ENCODE measurements around the gene CDKAL1. TPM values are rescaled to one million over a fixed set of nuclear protein-coding genes. Genes with fewer than 3 reads are reported as not detected.
A peak's percentile ranks its signal among the peaks of the same experiment; 100 is the strongest.

The CDKAL1 gene
- total and polyA plus RNA-seq, 2 donors from 2014 or later, result 4.6 to 20.2 TPM

DNA sequence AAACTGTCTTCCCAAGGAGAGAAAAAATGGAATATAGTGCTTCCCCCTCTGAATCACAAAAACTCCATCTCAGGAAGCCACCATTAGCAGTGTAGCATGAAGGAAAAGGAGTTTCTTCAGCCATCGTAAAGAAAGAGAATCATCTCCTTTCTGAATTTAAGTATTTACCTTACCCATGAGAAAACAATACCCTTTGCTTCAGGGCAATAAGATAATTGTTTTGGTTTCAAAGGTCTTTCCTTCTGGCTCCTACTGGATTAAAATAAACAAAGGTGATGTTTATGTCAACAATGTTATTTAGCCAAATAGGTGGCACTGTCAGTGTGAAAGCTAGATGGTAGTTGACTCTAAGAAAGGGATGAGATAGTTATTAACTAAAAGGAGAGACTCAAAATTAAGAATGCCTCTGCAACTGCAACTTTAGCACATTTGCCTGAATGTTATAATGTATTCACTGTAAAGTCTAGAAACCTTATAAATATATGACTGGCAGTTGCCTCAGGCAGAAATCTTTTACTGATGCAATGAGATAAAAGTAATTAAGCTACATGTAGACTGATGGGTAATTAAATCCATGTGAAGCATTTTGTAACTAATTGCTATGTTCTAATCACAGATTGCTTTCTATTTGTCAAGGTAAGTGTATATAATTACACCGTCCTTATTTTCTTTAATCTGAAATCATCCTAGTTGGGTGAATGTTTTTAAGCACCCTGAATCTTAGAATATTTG lies 399.0 kb downstream of the CDKAL1 start:
- no peak overlapping the region for H3K4me3 ChIP-seq (ENCODE audit: low read length in 3 of 3)
- TF ChIP-seq, protein P1, sequence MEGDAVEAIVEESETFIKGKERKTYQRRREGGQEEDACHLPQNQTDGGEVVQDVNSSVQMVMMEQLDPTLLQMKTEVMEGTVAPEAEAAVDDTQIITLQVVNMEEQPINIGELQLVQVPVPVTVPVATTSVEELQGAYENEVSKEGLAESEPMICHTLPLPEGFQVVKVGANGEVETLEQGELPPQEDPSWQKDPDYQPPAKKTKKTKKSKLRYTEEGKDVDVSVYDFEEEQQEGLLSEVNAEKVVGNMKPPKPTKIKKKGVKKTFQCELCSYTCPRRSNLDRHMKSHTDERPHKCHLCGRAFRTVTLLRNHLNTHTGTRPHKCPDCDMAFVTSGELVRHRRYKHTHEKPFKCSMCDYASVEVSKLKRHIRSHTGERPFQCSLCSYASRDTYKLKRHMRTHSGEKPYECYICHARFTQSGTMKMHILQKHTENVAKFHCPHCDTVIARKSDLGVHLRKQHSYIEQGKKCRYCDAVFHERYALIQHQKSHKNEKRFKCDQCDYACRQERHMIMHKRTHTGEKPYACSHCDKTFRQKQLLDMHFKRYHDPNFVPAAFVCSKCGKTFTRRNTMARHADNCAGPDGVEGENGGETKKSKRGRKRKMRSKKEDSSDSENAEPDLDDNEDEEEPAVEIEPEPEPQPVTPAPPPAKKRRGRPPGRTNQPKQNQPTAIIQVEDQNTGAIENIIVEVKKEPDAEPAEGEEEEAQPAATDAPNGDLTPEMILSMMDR (IDR thresholded peaks at IDR 0.05; ENCODE audit: borderline replicate concordance, extremely low read depth, insufficient read depth), result no peak
- no peaks in the 10 kb centered on the region for H3K9me3 ChIP-seq (ENCODE audit: control insufficient read depth in 2 of 3, insufficient read depth in 1 of 3, low read length in 3 of 3)
- no peak for DNase-seq
- no peak overlapping the region for H3K27ac ChIP-seq (ENCODE audit: low read depth in 2 of 2, low read length in 2 of 2)
- intact Hi-C loops (cut with DNase I), result no loop called here
- no peaks in the 10 kb centered on the region for H3K36me3 ChIP-seq (ENCODE audit: control insufficient read depth in 2 of 3, insufficient read depth in 3 of 3, low read length in 3 of 3)
- H3K4me1 ChIP-seq (ENCODE audit: control insufficient read depth in 2 of 3, insufficient read depth in 2 of 3, low read depth in 1 of 3, low read length in 3 of 3), result no peaks in the 10 kb centered on the region
- no peak for FAIRE-seq
- no peak overlapping the region for H3K9ac ChIP-seq (ENCODE audit: low read length in 3 of 3)
- no peaks in the 10 kb centered on the region for H3K27me3 ChIP-seq (ENCODE audit: control insufficient read depth, insufficient read depth, low read length)

DNA sequence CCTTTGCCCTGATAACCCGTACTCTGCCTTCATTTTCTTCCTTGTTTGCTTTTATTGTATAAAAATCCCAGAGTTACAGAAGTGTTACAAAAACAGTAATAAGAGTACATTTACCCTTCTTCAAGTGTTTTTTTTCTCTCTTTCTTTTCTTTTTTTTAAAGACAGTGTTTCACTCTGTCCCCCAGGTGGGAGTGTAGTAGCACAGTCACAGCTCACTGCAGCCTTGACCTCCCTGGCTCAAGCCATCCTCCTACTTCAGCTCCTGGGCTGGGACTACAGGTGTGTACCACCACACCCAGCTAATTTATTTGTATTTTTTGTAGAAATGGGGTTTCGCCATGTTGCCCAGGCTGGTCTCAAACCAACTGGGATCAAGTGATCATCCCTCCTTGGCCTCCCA lies 402.7 kb downstream of the CDKAL1 start:
- Histone ChIP-seq H3K27me3 (ENCODE audit: control insufficient read depth, insufficient read depth, low read length) (no peaks in the 10 kb centered on the region), H3K27ac (ENCODE audit: low read depth in 2 of 2, low read length in 2 of 2) (no peak overlapping the region), H3K4me1 (ENCODE audit: control insufficient read depth in 2 of 3, insufficient read depth in 2 of 3, low read depth in 1 of 3, low read length in 3 of 3) (peaks cover 0 to 3% (median 0%) of the 10 kb centered on the region in 3 donors), H3K9me3 (ENCODE audit: control insufficient read depth in 2 of 3, insufficient read depth in 1 of 3, low read length in 3 of 3) (no peaks in the 10 kb centered on the region), H3K4me3 (ENCODE audit: low read length in 3 of 3) (no peak overlapping the region), H3K9ac (ENCODE audit: low read length in 3 of 3) (no peak overlapping the region), H3K36me3 (ENCODE audit: control insufficient read depth in 2 of 3, insufficient read depth in 3 of 3, low read length in 3 of 3) (no peaks in the 10 kb centered on the region)
- TF ChIP-seq, protein P1 (IDR thresholded peaks at IDR 0.05; ENCODE audit: borderline replicate concordance, extremely low read depth, insufficient read depth), result no peak
- intact Hi-C loops (cut with DNase I), result no loop called here
- no peak for DNase-seq
- no peak for FAIRE-seq

DNA sequence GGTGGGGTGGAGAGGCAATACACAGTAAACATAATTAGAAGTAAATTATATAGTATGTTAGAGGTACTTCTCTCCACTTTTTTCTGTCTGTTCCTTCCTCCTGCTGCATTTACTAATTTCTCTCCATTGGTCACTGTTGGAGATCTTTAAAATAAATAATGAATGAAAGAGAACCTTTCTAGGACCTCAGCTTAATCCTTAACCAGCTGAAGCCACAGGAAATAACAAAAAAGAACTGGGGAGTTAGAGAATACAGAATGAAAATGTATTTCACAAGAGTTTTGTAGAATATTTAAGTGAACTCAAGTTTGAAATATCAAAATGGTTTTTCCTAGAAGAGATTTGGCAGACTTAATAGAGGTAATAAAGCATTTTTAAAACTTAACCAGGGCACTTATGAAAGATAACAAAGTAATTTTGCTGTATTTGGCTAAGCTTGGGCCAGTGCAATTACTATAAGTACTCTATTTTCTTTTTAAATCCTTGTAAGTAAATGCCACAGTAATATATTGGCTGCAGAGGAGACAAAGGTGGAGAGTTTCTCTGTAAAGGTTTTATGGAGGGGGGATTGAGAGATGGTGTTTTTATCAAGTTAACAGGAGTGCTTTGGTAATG lies 405.0 kb downstream of the CDKAL1 start:
- Histone ChIP-seq H3K36me3 (ENCODE audit: control insufficient read depth in 2 of 3, insufficient read depth in 3 of 3, low read length in 3 of 3) (no peaks in the 10 kb centered on the region), H3K9me3 (ENCODE audit: control insufficient read depth in 2 of 3, insufficient read depth in 1 of 3, low read length in 3 of 3) (no peaks in the 10 kb centered on the region), H3K9ac (ENCODE audit: low read length in 3 of 3) (no peak overlapping the region), H3K4me3 (ENCODE audit: low read length in 3 of 3) (no peak overlapping the region), H3K4me1 (ENCODE audit: control insufficient read depth in 2 of 3, insufficient read depth in 2 of 3, low read depth in 1 of 3, low read length in 3 of 3) (peaks cover 0 to 3% (median 0%) of the 10 kb centered on the region in 3 donors), H3K27me3 (ENCODE audit: control insufficient read depth, insufficient read depth, low read length) (no peaks in the 10 kb centered on the region), H3K27ac (ENCODE audit: low read depth in 2 of 2, low read length in 2 of 2) (no peak overlapping the region)
- intact Hi-C loops (cut with DNase I), result no loop called here
- TF ChIP-seq, protein P1 (IDR thresholded peaks at IDR 0.05; ENCODE audit: borderline replicate concordance, extremely low read depth, insufficient read depth), result no peak
- FAIRE-seq (peak; percentile 54), DNase-seq (peak in 1 of 5 donors; percentile 40)

All from kidney (tissue), 14 donors.